Measurements from ENCODE around the gene CCDC61. TPM values are rescaled to one million over a fixed set of nuclear protein-coding genes. Genes with fewer than 3 reads are reported as not detected.

CCDC61 gene
- total RNA-seq, 2 donors from 2014 or later: 21.8 to 22.0 TPM

DNA sequence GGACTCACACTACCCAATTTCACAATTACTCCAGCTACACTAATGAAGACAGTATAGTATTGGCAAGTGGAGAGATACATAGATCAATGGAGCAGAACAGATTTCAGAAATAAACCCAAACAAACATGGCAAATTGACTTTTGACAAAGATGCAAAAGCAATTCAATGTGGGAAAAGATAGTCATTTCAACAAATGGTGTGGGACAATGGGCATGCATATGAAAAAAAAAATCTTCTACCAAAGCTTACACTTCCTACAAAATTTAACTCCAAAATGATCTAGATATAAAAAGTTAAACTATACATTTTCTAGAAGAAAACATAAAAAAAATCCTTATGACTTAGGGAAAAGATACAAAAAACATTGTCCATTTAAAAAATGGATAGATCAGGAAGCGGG, 48.3 kb downstream of the CCDC61 start:
- Mint-ChIP-seq H3K36me3 (ENCODE audit: insufficient read depth in 2 of 2) (peaks cover 6 to 8% of the 10 kb centered on the region in 2 donors), H3K27me3 (ENCODE audit: low read depth) (peaks cover 82% of the 10 kb centered on the region), H3K4me3 (no peak overlapping the region), H3K4me1 (ENCODE audit: low read depth) (peaks cover 7% of the 10 kb centered on the region), H3K27ac (no peak overlapping the region), H3K9me3 (peaks cover 1 to 7% of the 10 kb centered on the region in 2 donors)
- DNase-seq: no peak
- ATAC-seq (replicated peaks in 1 of 2): no peak

DNA sequence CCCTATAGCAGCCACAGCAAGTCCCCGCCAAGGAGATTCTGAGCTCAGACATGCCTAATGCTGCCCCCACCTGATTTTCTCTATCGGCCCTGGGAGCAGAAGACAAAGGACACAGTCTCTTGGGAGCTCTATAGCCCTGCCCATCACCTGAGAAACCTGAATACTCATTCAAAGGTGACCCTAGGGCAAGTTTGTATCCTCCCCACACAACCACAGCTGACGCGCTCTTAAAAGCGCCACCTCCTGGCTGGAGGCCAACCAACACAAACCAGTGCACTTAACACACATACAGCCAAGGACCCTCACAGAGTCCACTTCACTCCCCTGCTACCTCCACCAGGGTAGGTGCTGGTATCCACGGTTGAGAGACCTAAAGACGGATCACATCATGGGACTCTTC, 54.3 kb downstream of the CCDC61 start:
- Mint-ChIP-seq H3K4me1 (ENCODE audit: low read depth) (no peaks in the 10 kb centered on the region), H3K27me3 (ENCODE audit: low read depth) (peaks cover 73% of the 10 kb centered on the region), H3K4me3 (no peak overlapping the region), H3K27ac (no peak overlapping the region), H3K9me3 (peaks cover 0 to 4% of the 10 kb centered on the region in 2 donors), H3K36me3 (ENCODE audit: insufficient read depth in 2 of 2) (peaks cover 2 to 3% of the 10 kb centered on the region in 2 donors)
- no peak for DNase-seq
- ATAC-seq (replicated peaks in 1 of 2): no peak

DNA sequence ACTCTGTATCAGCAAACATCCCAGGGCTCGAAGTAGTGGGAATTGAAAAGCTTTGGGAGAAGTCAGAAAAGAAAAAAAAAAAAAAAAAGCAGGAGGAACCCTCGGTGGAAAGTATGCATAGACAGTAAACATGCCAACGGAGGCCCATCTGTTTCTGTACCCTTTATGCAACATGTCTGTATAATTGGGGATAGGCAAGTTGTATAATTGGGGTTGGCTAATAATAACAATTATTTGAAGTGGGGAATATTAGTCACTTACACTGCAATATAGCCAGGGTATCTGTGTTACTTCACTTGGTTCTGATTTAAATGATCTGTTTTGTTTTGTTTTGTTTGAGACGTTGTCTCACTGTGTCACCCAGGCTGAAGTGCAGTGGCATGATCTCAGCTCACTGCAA, 57.6 kb downstream of the CCDC61 start:
- H3K27me3 Mint-ChIP-seq (ENCODE audit: low read depth): peaks cover 71% of the 10 kb centered on the region
- no peak overlapping the region for H3K27ac Mint-ChIP-seq
- no peaks in the 10 kb centered on the region for H3K36me3 Mint-ChIP-seq (ENCODE audit: insufficient read depth in 2 of 2)
- no peak overlapping the region for H3K4me3 Mint-ChIP-seq
- ATAC-seq (replicated peaks in 1 of 2) (no peak), DNase-seq (no peak)
- H3K9me3 Mint-ChIP-seq: no peaks in the 10 kb centered on the region
- H3K4me1 Mint-ChIP-seq (ENCODE audit: low read depth): no peaks in the 10 kb centered on the region

DNA sequence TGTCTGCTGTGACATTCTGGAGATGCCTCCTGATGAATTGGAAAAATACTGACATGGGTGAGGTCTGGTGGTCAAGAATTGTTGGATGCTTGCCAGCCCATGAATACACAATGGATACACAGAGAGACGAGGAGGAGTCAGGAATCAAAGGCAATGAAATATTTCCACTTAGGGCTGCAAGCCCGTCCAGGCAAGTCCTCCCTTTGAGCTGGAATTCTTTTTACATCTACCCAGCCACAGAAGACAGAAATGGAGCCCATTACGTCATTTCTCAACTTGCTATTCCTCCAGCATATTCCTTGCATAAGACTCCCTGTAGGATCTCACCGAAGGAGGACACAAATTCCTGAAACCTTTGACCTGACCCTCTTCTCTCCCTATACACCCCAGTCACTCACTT, 61.3 kb downstream of the CCDC61 start:
- H3K36me3 Mint-ChIP-seq (ENCODE audit: insufficient read depth in 2 of 2): peaks cover 1 to 10% of the 10 kb centered on the region in 2 donors
- no peak for ATAC-seq (replicated peaks in 1 of 2)
- no peak for DNase-seq
- no peak overlapping the region for H3K4me3 Mint-ChIP-seq
- no peaks in the 10 kb centered on the region for H3K4me1 Mint-ChIP-seq (ENCODE audit: low read depth)
- peaks cover 2 to 3% of the 10 kb centered on the region in 2 donors for H3K9me3 Mint-ChIP-seq
- H3K27me3 Mint-ChIP-seq (ENCODE audit: low read depth): peaks cover 71% of the 10 kb centered on the region
- no peak overlapping the region for H3K27ac Mint-ChIP-seq

DNA sequence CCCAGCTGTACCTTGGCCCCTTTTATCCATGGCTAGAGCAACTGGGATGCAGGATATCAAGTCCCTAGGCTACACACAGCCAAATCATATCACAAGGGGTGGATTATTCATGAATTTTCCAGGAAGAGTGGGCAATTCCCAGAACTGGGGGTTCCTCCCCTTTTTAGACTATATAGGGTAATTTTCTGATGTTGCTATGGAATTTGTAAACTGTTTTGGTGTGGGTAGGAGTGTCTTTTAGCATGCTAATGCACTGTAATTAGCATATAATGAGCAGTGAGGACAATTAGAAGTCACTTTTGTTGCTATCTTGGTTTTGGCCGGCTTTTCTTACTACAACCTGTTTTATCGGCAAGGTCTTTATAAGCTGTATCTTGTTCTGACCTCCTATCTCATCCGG, 63.5 kb downstream of the CCDC61 start:
- ATAC-seq (replicated peaks in 1 of 2) (no peak), DNase-seq (no peak)
- H3K36me3 Mint-ChIP-seq (ENCODE audit: insufficient read depth in 2 of 2): peaks cover 1 to 12% of the 10 kb centered on the region in 2 donors
- H3K9me3 Mint-ChIP-seq: peaks cover 2 to 5% of the 10 kb centered on the region in 2 donors
- H3K27ac Mint-ChIP-seq: no peak overlapping the region
- H3K4me3 Mint-ChIP-seq: no peak overlapping the region
- peaks cover 83% of the 10 kb centered on the region for H3K27me3 Mint-ChIP-seq (ENCODE audit: low read depth)
- no peaks in the 10 kb centered on the region for H3K4me1 Mint-ChIP-seq (ENCODE audit: low read depth)

DNA sequence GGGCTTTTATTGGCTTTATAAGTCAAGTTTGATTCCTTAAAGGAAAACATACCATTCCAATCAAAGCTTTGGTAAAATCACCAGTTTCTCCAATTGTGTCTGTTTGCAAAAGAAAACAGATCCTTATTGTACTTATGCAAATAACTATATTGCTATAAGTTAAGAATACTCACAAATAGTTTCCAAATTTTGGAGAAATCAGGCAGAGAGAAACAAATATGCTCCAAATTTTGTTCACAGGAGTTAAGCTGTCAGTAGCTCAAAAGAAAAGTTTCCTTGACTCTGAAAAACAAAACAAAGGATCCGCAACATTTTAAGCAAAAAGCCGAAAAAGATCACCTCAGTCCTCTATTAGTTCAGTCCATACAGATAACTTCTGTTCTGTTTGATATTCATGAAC, 64.7 kb downstream of the CCDC61 start:
- Mint-ChIP-seq H3K36me3 (ENCODE audit: insufficient read depth in 2 of 2) (peaks cover 1 to 12% of the 10 kb centered on the region in 2 donors), H3K27me3 (ENCODE audit: low read depth) (peaks cover 83% of the 10 kb centered on the region), H3K27ac (no peak overlapping the region), H3K9me3 (peaks cover 2 to 5% of the 10 kb centered on the region in 2 donors), H3K4me3 (no peak overlapping the region), H3K4me1 (ENCODE audit: low read depth) (no peaks in the 10 kb centered on the region)
- ATAC-seq (replicated peaks in 1 of 2): no peak
- DNase-seq: no peak

DNA sequence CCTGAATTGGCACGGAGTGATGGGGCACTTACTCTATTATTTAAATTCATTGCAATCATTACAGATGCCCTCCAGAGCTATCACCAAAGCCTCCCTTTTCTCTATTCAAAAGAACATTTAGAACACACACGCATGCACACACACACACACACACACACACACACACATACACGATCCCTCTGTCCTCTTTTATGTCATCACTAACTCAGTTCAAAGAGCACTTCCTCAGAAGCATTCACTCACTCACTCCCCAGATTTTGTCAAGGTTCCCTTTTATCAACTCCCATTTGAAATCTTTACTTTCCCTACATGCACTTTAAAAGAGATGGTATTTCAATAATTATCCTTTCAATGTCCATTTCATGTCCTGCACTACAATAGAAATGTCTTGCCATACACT, 67.9 kb downstream of the CCDC61 start:
- no peaks in the 10 kb centered on the region for H3K4me1 Mint-ChIP-seq (ENCODE audit: low read depth)
- ATAC-seq (replicated peaks in 1 of 2) (no peak), DNase-seq (no peak)
- peaks cover 2 to 5% of the 10 kb centered on the region in 2 donors for H3K9me3 Mint-ChIP-seq
- peaks cover 1 to 12% of the 10 kb centered on the region in 2 donors for H3K36me3 Mint-ChIP-seq (ENCODE audit: insufficient read depth in 2 of 2)
- peaks cover 88% of the 10 kb centered on the region for H3K27me3 Mint-ChIP-seq (ENCODE audit: low read depth)
- H3K4me3 Mint-ChIP-seq: no peak overlapping the region
- no peak overlapping the region for H3K27ac Mint-ChIP-seq

DNA sequence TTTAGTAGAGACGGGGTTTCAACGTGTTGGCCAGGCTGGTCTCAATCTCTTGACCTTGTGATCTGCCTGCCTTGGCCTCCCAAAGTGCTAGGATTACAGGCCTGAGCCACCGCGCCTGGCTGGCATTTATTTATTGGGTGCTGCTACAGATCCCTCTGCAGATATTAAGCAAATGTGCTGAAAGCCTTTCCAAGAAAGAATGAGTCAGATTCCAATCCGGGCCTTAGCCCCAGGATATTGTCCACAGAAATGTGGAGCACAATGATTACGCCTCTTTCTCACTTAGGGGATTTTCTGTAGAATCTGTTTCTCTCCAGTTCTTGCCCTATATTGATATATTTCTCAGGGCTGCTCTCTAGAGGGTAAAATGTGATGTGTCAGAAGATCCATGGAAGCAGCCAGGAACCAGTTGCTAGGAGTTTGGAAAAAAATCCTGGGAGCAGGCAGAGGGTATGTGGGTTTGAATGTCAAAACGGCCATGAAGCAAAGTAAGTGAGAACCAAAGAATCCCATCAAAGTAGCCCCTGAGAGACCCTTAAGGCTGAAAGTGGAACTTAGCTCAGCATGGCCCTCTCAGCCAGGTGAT, 70.3 kb downstream of the CCDC61 start:
- DNase-seq (no peak), ATAC-seq (replicated peaks in 1 of 2) (no peak)
- Mint-ChIP-seq H3K27ac (no peak overlapping the region), H3K4me3 (no peak overlapping the region), H3K36me3 (ENCODE audit: insufficient read depth in 2 of 2) (peaks cover 0 to 8% of the 10 kb centered on the region in 2 donors), H3K9me3 (peaks cover 2% of the 10 kb centered on the region in 2 donors), H3K4me1 (ENCODE audit: low read depth) (peaks cover 6% of the 10 kb centered on the region), H3K27me3 (ENCODE audit: low read depth) (peaks cover 88% of the 10 kb centered on the region)

DNA sequence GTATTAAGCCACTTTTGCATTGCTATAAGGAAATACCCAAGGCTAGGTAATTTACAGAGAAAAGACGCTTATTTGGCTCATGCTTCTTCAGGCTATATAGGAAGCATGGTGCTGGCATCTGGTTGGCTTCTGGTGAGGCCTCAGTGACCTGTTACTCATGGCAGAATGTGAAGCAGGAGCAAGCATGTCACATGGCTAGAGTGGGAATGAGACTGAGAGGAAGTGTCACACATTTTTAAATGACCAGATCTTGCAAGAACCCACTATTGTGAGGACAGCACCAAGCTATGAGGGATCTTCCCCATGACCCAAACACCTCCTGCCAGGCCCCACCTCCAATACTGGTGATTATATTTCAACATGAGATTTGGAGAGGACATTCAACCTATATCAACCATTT, 71.2 kb downstream of the CCDC61 start:
- no peak overlapping the region for H3K27ac Mint-ChIP-seq
- peaks cover 6% of the 10 kb centered on the region for H3K4me1 Mint-ChIP-seq (ENCODE audit: low read depth)
- no peak for ATAC-seq (replicated peaks in 1 of 2)
- no peak overlapping the region for H3K4me3 Mint-ChIP-seq
- DNase-seq: no peak
- peaks cover 0 to 2% of the 10 kb centered on the region in 2 donors for H3K36me3 Mint-ChIP-seq (ENCODE audit: insufficient read depth in 2 of 2)
- peaks cover 91% of the 10 kb centered on the region for H3K27me3 Mint-ChIP-seq (ENCODE audit: low read depth)
- peaks cover 0 to 2% of the 10 kb centered on the region in 2 donors for H3K9me3 Mint-ChIP-seq

DNA sequence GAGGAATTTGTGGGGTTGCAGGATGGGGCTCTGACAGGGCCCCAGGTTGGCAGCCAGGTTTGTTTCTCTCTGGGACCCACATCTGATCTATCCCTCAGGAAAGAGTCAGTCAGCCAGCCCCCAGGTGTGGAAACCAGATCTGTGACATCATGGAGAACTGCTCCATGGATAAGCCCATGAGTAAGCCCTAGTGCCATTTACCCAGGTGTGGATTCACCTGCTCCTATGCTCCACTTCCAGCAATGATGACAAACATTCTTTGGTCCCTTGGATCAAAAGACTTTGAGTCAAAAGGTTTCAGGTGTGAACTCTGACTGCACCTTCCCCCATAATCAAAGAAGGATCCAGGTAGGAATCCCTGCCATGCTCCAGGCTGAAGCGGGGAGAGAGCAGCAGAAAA, 72.4 kb downstream of the CCDC61 start:
- H3K9me3 Mint-ChIP-seq: no peaks in the 10 kb centered on the region
- H3K4me1 Mint-ChIP-seq (ENCODE audit: low read depth): peaks cover 6% of the 10 kb centered on the region
- no peak for ATAC-seq (replicated peaks in 1 of 2)
- H3K36me3 Mint-ChIP-seq (ENCODE audit: insufficient read depth in 2 of 2): no peaks in the 10 kb centered on the region
- H3K4me3 Mint-ChIP-seq: no peak overlapping the region
- DNase-seq: no peak
- H3K27me3 Mint-ChIP-seq (ENCODE audit: low read depth): peaks cover 89% of the 10 kb centered on the region
- no peak overlapping the region for H3K27ac Mint-ChIP-seq

Other genes with a start within 250 kb of the CCDC61 start
- 1 to 10 TPM; 3.7 to 5.2 TPM for gene SIX5, start 226.2 kb upstream of the CCDC61 start, total RNA-seq
- 10 to 100 TPM; 31.7 to 42.4 TPM for gene DMPK, start 213.0 kb upstream of the CCDC61 start, total RNA-seq
- 10 to 100 TPM; 36.7 to 54.1 TPM for gene DMWD, start 202.6 kb upstream of the CCDC61 start, total RNA-seq
- under 1 TPM; 0.43 to 0.60 TPM for gene RSPH6A, start 180.2 kb upstream of the CCDC61 start, total RNA-seq
- gene SYMPK, start 132.3 kb upstream of the CCDC61 start, total RNA-seq: 100 to 1,000 TPM in 1 of 2 donors, 10 to 100 TPM in 1; 95.5 to 112 TPM
- gene FOXA3, start 131.1 kb upstream of the CCDC61 start, total RNA-seq: 1 to 10 TPM in 1 of 2 donors, under 1 TPM in 1; 0.88 to 1.6 TPM
- 10 to 100 TPM; 16.3 to 19.9 TPM for gene IRF2BP1, start 109.3 kb upstream of the CCDC61 start, total RNA-seq
- gene MYPOP, start 92.9 kb upstream of the CCDC61 start, total RNA-seq: 10 to 100 TPM in 1 of 2 donors, 1 to 10 TPM in 1; 9.2 to 10.9 TPM
- gene NANOS2, start 80.7 kb upstream of the CCDC61 start, total RNA-seq: not detected
- gene NOVA2, start 21.6 kb upstream of the CCDC61 start, total RNA-seq: under 1 TPM; 0.38 to 0.58 TPM
- not detected for gene PGLYRP1, start 27.6 kb downstream of the CCDC61 start, total RNA-seq
- gene IGFL4, start 45.5 kb downstream of the CCDC61 start, total RNA-seq: not detected
- gene IGFL3, start 129.2 kb downstream of the CCDC61 start, total RNA-seq: not detected
- not detected for gene IGFL2, start 152.8 kb downstream of the CCDC61 start, total RNA-seq
- not detected for gene IGFL1, start 234.3 kb downstream of the CCDC61 start, total RNA-seq